Epithelial cell of proximal tubule (primary cell): ENCODE results near the gene AEBP1. TPM values are rescaled to one million over a fixed set of nuclear protein-coding genes. Genes with fewer than 3 reads are reported as not detected.

Source experiments
- DNase-seq: peaks from one replicate; pipeline ENCODE4 v3.0.0-alpha.2; 2011; ENCODE audit warnings: low read depth
- H3K4me3 ChIP-seq: 2 replicates; pipeline ENCODE4 v1.5.1; 2011; ENCODE audit warnings: low read depth, mild to moderate bottlenecking, low read length
- total RNA-seq: library from RNA; depleted of rRNA; stranded (reverse); fragments of >200 nt; gene quantifications from 2 replicates; pipeline ENCODE4 v1.2.3, GENCODE V29; 2015
- TF ChIP-seq, protein P1 (sequence below): conservative IDR thresholded peaks from 2 replicates; pipeline ENCODE4 v1.5.1; 2012; ENCODE audit warnings: low read depth, mild to moderate bottlenecking, low read length

The AEBP1 gene
- total RNA-seq, 1 donor from 2014 or later: 78.4 TPM

DNA sequence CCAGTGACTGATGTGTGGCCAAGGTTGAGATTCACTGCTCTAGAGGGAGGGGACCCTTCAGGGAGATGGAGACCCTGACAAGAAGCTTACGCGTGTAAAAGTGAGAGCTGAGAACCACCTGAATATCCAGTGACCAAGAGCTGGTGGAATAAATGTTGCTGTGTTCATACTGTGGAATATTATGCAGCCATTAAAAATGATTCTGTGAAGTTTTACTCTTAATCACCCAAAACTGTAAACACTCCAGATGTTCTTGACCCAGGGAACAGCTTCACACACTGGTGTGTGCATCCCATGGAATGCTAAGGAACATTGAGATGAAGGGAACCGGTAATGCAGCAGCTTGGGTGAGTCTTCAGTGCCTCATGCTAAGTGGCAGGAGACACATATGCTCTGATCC lies 17.5 kb upstream of the AEBP1 start:
- DNase-seq: no peak
- TF ChIP-seq, protein P1, sequence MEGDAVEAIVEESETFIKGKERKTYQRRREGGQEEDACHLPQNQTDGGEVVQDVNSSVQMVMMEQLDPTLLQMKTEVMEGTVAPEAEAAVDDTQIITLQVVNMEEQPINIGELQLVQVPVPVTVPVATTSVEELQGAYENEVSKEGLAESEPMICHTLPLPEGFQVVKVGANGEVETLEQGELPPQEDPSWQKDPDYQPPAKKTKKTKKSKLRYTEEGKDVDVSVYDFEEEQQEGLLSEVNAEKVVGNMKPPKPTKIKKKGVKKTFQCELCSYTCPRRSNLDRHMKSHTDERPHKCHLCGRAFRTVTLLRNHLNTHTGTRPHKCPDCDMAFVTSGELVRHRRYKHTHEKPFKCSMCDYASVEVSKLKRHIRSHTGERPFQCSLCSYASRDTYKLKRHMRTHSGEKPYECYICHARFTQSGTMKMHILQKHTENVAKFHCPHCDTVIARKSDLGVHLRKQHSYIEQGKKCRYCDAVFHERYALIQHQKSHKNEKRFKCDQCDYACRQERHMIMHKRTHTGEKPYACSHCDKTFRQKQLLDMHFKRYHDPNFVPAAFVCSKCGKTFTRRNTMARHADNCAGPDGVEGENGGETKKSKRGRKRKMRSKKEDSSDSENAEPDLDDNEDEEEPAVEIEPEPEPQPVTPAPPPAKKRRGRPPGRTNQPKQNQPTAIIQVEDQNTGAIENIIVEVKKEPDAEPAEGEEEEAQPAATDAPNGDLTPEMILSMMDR: no peak
- no peak overlapping the region for H3K4me3 ChIP-seq

DNA sequence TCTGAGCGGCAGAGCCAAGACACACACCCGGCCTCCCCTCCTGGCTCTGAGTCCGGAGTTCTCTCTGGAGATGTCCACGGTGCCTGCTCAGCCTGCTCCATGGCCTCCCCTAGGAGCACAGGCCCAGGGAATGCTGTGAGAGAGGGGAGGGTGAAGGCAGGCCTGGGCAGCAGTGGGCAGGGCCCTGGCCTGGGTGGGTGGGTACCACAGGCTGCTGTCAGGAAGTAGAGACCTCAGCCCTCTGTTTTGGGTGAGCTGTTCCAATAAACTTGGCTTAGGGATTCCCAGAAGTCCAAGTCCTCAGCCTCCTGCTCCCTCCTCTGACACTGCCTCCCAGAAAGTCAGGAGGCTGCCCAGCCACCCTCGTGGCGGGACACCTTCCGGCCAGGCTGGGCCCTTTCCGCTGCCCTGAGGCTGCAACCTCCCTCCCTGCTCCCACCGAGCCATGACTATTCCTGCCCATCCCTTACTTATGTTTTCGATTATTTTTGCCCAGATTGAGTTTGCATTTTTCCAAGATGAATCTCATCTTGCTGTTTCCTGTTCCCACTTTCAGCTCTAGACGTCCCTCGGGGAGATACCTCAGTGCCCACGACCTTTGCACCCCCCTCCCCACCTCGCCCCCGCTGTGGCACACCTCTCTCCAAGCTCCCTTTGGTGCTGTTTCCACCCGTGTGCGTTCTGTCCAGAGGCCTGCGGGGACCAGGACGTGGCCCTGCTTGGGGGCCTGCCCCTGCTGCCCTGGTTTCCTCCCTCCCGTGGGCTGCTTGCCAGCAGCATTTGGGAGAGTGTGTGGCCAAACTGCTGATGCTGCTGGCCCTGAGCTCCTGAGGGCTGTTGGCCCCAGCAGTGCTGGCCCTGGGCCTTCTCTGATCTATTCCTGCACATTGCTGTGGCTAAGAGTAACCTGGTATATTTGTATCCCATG lies 16.0 kb upstream of the AEBP1 start:
- TF ChIP-seq, protein P1: no peak
- H3K4me3 ChIP-seq: no peak overlapping the region
- DNase-seq: no peak

- TF ChIP-seq, protein P1: no peak
Measured at GRCh38 chr7:44093102-44093641, 11.0 kb upstream of the AEBP1 start.

GRCh38 chr7:44094365-44094764 lies 9.8 kb upstream of the AEBP1 start:
- TF ChIP-seq, protein P1: no peak
- no peak for DNase-seq
- no peak overlapping the region for H3K4me3 ChIP-seq

More at GRCh38 chr7:44093102-44093641, 11.0 kb upstream of the AEBP1 start:
- DNase-seq: no peak
- H3K4me3 ChIP-seq: no peak overlapping the region

DNA sequence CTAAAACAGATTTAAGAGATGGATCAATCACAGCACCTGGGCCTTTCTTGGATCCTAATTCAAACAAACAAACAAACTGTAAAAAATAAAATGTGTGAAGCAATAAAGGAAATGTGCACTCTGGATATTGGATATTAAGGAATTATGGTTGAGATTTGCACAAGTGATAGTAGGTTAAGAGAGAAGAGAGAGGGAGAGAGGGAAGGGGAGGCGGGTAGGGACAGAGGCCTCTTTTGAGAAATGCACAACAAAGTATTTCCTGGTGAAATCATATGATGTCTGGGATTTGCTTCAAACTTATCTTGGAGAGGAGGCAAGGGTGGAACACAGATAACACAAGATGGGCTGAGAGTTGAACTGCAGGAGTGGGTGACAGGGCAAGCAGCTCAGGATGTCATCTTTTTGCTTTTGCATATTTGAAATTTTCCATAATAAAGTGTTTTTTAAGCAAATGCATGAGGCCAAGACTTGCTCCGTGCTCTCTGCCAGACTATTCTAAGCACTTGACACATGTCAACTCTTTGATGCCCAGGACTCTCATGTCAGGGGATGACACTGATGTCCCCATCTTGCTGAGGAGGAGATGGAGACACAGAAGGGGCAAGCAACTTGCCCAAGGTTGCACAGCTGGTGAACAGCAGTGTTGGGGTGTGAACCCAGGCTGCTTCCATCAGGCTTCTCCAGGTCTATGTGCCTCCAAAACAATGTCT lies 9.1 kb upstream of the AEBP1 start:
- TF ChIP-seq, protein P1: no peak
- no peak for DNase-seq
- H3K4me3 ChIP-seq: no peak overlapping the region

DNA sequence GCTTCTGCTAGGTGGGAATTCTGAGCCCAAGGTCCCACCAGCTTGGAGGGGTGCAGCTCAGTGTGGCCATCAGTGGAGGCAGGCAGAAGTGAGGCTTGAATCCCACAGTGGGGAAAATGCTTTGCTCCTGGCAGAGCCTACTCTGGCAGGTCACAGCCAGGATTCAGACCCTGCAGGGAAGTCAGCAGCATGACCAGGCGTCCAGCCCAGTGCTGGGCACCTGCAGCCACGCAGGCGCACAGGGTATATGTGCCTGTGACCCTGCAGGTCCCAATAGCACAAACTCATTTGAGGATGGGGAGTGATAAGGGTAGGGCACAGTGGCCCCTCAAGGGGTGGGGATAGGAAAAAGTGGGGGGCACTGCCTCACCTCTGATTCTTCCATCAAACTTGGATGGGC lies 8.4 kb upstream of the AEBP1 start:
- H3K4me3 ChIP-seq: no peak overlapping the region
- TF ChIP-seq, protein P1: no peak
- no peak for DNase-seq
